Colonic mucosa (tissue), 4 donors: ENCODE measurements around the gene OR1D5. TPM values are rescaled to one million over a fixed set of nuclear protein-coding genes. Genes with fewer than 3 reads are reported as not detected.
"Not testable (repeated sequence)": the region's sequence is repeated elsewhere in the genome, so short reads cannot be mapped to it uniquely, and the experiment has no call there.

Experiments used
- DNase-seq: peaks from one replicate; pipeline ENCODE4 v3.0.0-alpha.2; 2020
- H3K27ac ChIP-seq: fragments of 200-600 bp; one replicate; pipeline ENCODE4 v1.8.0; 2021
- H3K27me3 ChIP-seq: fragments of 200-600 bp; one replicate; pipeline ENCODE4 v1.8.0; 2021
- H3K36me3 ChIP-seq: fragments of 200-600 bp; one replicate; pipeline ENCODE4 v1.8.0; 2021
- H3K4me1 ChIP-seq: fragments of 200-600 bp; one replicate; pipeline ENCODE4 v1.8.0; 2021; ENCODE audit warnings: mild to moderate bottlenecking
- H3K4me3 ChIP-seq: fragments of 200-600 bp; one replicate; pipeline ENCODE4 v1.8.0; 2021
- H3K9ac ChIP-seq, 2 donors: one replicate each; pipeline ENCODE4 v1.7.0; 2013; ENCODE audit warnings: control low read depth in 2 of 2, low read depth in 2 of 2, low read length in 2 of 2
- H3K9me3 ChIP-seq: fragments of 200-600 bp; one replicate; pipeline ENCODE4 v1.8.0; 2021
- intact Hi-C: fragments of 100-400 bp; cut with DNase I; formaldehyde crosslinking; loops from one replicate; pipeline ENCODE4 v1.14.1; 2022
- total RNA-seq, 2 donors: library from RNA; stranded (reverse); fragmentation: NEBNext Ultra II Directional in 1 of 2; extraction: Animal tissue kit (Norgen Biotek cat#: 25700) in 1 of 2; gene quantifications; one replicate each; pipeline ENCODE4 v1.2.1, GENCODE V29; 2021
- TF ChIP-seq, protein P1 (sequence below): fragments of 200-600 bp; IDR thresholded peaks from one replicate; pipeline ENCODE4 v1.8.0; 2022; ENCODE audit warnings: antibody characterized with exemption, mild to moderate bottlenecking
- donor health status: healthy.
- donor health status: DM: no; HTN: no; CAD: no.
- donor health status: DM: no; HTN: no; CAD: no.

The OR1D5 gene, protein sequence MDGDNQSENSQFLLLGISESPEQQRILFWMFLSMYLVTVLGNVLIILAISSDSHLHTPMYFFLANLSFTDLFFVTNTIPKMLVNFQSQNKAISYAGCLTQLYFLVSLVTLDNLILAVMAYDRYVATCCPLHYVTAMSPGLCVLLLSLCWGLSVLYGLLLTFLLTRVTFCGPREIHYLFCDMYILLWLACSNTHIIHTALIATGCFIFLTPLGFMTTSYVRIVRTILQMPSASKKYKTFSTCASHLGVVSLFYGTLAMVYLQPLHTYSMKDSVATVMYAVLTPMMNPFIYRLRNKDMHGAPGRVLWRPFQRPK
- total RNA-seq = not detected

DNA sequence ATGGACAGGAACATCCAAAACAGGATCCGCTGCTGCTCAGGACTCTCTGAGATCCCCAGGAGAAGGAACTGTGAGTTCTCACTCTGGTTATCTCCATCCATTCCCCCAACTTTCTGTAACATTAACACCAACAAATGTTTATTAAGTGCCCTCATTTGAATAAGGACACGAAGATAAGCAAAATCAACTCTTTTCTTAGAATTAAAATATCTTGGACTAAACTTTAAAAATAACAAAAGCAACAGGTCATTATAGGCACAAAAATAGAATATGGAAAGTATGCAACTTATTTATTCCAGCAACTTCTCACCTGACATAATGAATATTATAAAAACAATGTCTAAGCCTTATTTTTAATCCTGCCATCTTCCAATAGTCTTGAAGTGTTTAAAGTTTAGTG lies at the start of gene OR1D5:
OR1D5 (minus strand) TSS at position 101 of the 400 bp plus-strand sequence; CDS start at position 101, 0 bp downstream.
- H3K27me3 ChIP-seq, H3K4me1 ChIP-seq, H3K4me3 ChIP-seq, DNase-seq, intact Hi-C loops, H3K36me3 ChIP-seq, H3K27ac ChIP-seq, H3K9ac ChIP-seq, H3K9me3 ChIP-seq: not testable (repeated sequence)

DNA sequence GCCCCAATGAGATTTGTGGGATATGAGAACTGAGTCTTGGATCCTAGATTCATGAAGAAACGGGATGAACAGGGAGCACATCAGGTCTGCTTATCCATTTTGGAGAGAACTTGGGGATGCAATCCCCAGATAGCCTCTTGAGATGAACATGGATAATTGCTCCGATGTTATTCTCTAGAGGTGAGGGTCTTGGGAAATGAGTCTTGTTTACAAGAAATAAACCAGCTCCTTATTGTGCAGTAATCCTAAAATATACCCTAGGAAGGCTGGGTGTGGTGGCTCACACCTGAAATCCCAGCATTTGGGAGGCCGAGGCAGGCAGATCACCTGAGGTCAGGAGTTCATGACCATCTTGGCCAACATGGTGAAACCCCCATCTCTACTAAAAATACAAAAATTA lies 40.9 kb upstream of the OR1D5 start, which contains the start of gene OR1D2:
OR1D2 (minus strand) TSS at position 101 of the 400 bp plus-strand sequence. CDS start 11,426 bp downstream, outside the sequence.
- no peak within 1 kb of the TSS for H3K4me3 ChIP-seq
- no peak within 1 kb of the TSS for H3K9ac ChIP-seq
- H3K36me3 ChIP-seq = no peaks in the 10 kb centered on the region
- intact Hi-C loops = no loop called here
- no peaks in the 10 kb centered on the region for H3K27me3 ChIP-seq
- TF ChIP-seq, protein P1, sequence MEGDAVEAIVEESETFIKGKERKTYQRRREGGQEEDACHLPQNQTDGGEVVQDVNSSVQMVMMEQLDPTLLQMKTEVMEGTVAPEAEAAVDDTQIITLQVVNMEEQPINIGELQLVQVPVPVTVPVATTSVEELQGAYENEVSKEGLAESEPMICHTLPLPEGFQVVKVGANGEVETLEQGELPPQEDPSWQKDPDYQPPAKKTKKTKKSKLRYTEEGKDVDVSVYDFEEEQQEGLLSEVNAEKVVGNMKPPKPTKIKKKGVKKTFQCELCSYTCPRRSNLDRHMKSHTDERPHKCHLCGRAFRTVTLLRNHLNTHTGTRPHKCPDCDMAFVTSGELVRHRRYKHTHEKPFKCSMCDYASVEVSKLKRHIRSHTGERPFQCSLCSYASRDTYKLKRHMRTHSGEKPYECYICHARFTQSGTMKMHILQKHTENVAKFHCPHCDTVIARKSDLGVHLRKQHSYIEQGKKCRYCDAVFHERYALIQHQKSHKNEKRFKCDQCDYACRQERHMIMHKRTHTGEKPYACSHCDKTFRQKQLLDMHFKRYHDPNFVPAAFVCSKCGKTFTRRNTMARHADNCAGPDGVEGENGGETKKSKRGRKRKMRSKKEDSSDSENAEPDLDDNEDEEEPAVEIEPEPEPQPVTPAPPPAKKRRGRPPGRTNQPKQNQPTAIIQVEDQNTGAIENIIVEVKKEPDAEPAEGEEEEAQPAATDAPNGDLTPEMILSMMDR = no peak
- H3K9me3 ChIP-seq = no peaks in the 10 kb centered on the region
- no peaks in the 10 kb centered on the region for H3K4me1 ChIP-seq
- H3K27ac ChIP-seq = no peak within 1 kb of the TSS
- DNase-seq = no peak

DNA sequence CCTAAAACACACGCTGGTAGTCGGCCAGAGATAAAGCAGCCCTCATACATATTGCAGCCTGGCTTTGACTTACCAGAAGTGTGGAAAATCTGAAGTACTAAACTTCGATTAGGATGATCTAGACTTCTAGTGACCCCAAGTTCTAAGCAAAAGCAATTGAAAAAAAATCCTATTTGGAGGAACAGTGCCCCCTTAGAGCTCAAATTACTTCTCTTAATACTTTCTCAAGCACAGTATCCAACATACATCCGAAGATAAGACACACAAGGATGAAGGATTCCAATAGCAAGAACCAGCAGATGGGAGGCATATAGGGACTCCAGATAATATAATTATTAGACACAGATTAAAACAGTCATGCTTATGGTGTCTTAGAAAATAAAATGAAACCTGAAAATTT lies 10.4 kb upstream of the OR1D5 start:
- H3K4me1 ChIP-seq, H3K9me3 ChIP-seq, H3K27ac ChIP-seq, H3K36me3 ChIP-seq, H3K9ac ChIP-seq, H3K4me3 ChIP-seq, H3K27me3 ChIP-seq, intact Hi-C loops, DNase-seq: not testable (repeated sequence)

DNA sequence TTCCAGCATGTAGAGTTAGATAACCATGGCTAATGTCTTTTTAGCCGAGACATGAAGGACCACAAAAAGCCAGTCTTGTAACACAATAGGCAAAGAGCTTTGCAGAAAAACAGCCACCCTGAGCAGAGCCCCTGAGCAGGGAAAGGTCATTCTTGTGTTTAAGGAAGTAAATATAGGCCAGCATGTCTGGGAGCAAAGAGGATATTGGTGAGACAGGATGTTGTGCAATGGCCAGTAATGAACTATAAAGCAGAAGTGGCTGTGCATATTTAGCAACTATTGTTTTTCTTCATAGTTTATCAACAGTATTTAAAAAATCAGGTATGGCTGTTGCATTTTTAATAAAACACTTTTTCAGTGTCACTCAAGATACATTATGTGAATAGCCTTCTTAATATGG lies 1.8 kb upstream of the OR1D5 start:
- H3K4me3 ChIP-seq, DNase-seq, intact Hi-C loops, H3K9me3 ChIP-seq, H3K27ac ChIP-seq, H3K4me1 ChIP-seq, H3K36me3 ChIP-seq, H3K9ac ChIP-seq, H3K27me3 ChIP-seq: not testable (repeated sequence)

DNA sequence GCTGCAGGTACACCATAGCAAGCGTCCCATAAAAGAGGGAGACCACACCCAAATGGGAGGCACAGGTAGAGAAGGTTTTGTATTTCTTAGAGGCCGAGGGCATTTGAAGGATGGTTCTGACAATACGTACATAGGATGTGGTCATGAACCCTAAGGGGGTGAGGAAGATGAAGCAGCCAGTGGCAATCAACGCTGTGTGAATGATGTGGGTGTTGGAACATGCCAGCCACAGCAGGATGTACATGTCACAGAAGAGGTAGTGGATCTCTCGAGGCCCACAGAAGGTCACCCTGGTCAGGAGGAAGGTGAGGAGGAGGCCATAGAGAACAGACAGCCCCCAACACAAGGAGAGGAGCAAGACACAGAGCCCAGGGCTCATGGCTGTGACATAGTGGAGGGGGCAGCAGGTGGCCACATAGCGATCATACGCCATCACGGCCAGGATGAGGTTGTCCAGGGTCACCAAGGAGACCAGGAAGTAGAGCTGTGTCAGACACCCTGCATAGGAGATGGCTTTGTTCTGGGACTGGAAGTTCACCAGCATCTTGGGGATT lies 506 bp downstream of the OR1D5 start:
- H3K9ac ChIP-seq, H3K4me1 ChIP-seq, H3K4me3 ChIP-seq, DNase-seq, H3K27me3 ChIP-seq, H3K27ac ChIP-seq, H3K9me3 ChIP-seq, H3K36me3 ChIP-seq, intact Hi-C loops: not testable (repeated sequence)

DNA sequence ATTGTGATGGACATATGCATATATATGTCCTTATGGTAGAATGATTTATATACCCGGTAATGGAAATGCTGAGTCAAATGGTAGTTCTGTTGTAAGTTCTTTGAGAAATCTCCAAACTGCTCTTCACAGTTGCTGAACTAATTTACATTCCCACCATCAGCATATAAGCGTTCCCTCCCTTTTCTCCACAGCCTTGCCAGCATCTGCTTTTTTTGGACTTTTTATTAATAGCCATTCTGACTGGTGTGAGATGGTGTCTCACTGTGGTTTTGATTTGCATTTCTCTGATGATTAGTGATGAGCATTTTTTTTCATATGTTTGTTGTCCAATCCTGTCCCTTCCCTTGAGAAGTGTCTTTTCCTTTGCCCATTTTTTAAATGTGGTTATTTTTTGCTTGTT lies 8.5 kb downstream of the OR1D5 start:
- H3K4me1 ChIP-seq, H3K4me3 ChIP-seq, H3K27me3 ChIP-seq, intact Hi-C loops, H3K27ac ChIP-seq, H3K9ac ChIP-seq, H3K9me3 ChIP-seq, DNase-seq, H3K36me3 ChIP-seq: not testable (repeated sequence)

DNA sequence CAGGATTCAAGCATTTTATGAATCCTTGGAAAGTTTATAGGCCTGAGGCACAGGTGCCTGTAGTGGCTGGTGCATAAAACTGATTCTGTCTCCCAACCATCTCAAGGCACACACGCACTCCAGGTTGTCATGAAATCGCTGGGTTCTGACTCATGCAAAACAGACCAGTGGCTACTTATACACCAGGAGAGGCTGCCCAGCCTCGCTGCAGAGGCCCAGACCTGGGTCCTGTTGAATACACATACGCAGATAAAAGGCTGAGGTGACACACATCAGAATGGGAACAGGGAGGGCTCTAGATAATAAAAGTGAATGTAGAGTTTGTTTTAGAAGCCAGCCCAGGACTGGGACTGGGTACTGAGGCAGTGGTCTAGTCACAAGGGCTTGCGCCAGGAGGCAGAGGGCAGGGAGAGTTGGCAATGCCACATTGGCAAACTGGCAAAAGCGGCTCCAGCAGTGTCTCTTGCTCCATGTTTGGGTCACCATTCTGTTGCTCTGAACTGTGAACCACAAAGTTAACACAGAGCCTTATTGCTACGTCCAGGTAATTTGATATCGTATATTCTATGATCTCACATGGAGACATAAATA lies 13.6 kb downstream of the OR1D5 start:
- Histone ChIP-seq H3K9ac (peak overlapping the region in 1 of 2 donors; percentile 63), H3K27me3 (no peaks in the 10 kb centered on the region), H3K4me1 (no peaks in the 10 kb centered on the region), H3K36me3 (no peaks in the 10 kb centered on the region), H3K4me3 (peak overlapping the region; percentile 48), H3K27ac (no peak overlapping the region), H3K9me3 (no peaks in the 10 kb centered on the region)
- no peak for DNase-seq
- TF ChIP-seq, protein P1 = no peak
- intact Hi-C loops = loop anchor here (5.0 to 10.0 kb wide), 2 partner anchors 285 to 598 kb away; no protein-coding TSS in a partner anchor
